Astrocyte of the spinal cord (primary cell): ENCODE results near the gene PCDH15.

Experiments
- DNase-seq: peaks from one replicate; pipeline ENCODE4 v3.0.0; 2011; ENCODE audit warnings: low read depth, low spot score
- H3K4me3 ChIP-seq: 2 replicates; pipeline ENCODE4 v1.5.1; 2011; ENCODE audit warnings: low read depth, mild to moderate bottlenecking, low read length, moderate library complexity
- in situ Hi-C: cut with HindIII; loops from 2 replicates; pipeline ENCODE4 v1.10.0; 2017; ENCODE audit warnings: low sequenced_read_pairs
- TF ChIP-seq, protein P1 (sequence below): IDR thresholded peaks from 2 replicates; pipeline ENCODE4 v1.5.1; 2012; ENCODE audit warnings: low read depth, mild to moderate bottlenecking, low read length, inconsistent platforms

PCDH15 gene

GRCh38 chr10:53836638-53837037 is 964.4 kb downstream of the PCDH15 start:
- TF ChIP-seq, protein P1, sequence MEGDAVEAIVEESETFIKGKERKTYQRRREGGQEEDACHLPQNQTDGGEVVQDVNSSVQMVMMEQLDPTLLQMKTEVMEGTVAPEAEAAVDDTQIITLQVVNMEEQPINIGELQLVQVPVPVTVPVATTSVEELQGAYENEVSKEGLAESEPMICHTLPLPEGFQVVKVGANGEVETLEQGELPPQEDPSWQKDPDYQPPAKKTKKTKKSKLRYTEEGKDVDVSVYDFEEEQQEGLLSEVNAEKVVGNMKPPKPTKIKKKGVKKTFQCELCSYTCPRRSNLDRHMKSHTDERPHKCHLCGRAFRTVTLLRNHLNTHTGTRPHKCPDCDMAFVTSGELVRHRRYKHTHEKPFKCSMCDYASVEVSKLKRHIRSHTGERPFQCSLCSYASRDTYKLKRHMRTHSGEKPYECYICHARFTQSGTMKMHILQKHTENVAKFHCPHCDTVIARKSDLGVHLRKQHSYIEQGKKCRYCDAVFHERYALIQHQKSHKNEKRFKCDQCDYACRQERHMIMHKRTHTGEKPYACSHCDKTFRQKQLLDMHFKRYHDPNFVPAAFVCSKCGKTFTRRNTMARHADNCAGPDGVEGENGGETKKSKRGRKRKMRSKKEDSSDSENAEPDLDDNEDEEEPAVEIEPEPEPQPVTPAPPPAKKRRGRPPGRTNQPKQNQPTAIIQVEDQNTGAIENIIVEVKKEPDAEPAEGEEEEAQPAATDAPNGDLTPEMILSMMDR, result no peak

DNA sequence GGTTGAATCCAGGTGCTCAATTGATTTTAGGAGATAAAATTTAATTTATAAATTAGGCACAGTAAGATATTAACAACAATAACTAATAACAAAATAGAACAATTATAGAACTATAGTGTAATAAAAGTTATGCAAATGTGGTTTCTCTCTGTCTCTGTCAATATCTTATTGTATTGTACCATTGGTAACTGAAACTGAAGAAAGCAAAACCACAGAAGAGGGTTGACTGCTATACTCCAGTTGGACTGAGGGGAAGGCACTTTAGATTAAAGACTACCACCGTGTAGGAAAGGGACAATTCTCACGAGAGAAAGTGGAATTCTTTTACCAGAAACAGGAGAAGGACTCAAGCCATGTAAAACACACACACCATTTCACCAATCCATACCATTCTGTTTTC is 967.1 kb downstream of the PCDH15 start:
- TF ChIP-seq, protein P1, result no peak
- no peak for DNase-seq
- no peak overlapping the region for H3K4me3 ChIP-seq
- in situ Hi-C loops, result no loop called here

More at GRCh38 chr10:53836638-53837037, 964.4 kb downstream of the PCDH15 start:
- H3K4me3 ChIP-seq, result no peak overlapping the region
- no peak for DNase-seq
- in situ Hi-C loops, result no loop called here

DNA sequence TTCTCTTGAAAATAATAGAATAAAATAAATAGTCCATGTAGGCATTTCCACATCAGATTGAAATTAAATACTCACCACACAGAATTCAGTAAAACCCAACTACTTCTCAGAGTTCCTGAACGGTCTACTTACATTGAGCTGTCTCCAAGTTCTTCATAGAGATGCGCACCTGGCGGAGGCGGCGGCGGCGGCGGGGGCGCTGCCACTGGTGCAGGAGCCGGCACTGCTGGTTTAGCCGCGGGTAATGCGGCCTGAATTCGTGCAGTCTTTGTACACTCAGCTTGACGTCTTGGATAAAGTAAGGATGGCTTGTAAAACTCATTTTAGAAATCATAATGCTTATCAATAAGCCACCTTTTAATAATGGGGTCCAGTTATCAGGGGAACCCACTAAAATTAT is 973.8 kb downstream of the PCDH15 start:
- TF ChIP-seq, protein P1, result no peak
- H3K4me3 ChIP-seq, result no peak overlapping the region
- DNase-seq, result no peak
- in situ Hi-C loops, result no loop called here

GRCh38 chr10:53808677-53809372 is 992.2 kb downstream of the PCDH15 start:
- H3K4me3 ChIP-seq, result no peak overlapping the region
- TF ChIP-seq, protein P1, result no peak
- DNase-seq, result no peak
- in situ Hi-C loops, result no loop called here

- no peak for DNase-seq
- H3K4me3 ChIP-seq, result no peak overlapping the region
- TF ChIP-seq, protein P1, result no peak
- in situ Hi-C loops, result no loop called here
These were observed 1014.7 kb downstream of the PCDH15 start for GRCh38 chr10:53786236-53786900.

- TF ChIP-seq, protein P1, result no peak
- DNase-seq, result no peak
- H3K4me3 ChIP-seq, result no peak overlapping the region
- in situ Hi-C loops, result no loop called here
These were observed 1029.3 kb downstream of the PCDH15 start for GRCh38 chr10:53771701-53772100.
